Endothelial cell (in vitro differentiated cells): Measurements from ENCODE around the gene FBF1. TPM values are rescaled to one million over a fixed set of nuclear protein-coding genes. Genes with fewer than 3 reads are reported as not detected.

Experiments used
- DNase-seq: peaks from one replicate; pipeline ENCODE4 v3.0.0; 2021; ENCODE audit warnings: low spot score
- H3K27ac Mint-ChIP-seq: one replicate; pipeline ENCODE4 v1.8.0; 2021; ENCODE audit warnings: mixed read lengths, inconsistent platforms; ENCODE audit not compliant: unreplicated experiment
- H3K27me3 Mint-ChIP-seq: one replicate; pipeline ENCODE4 v1.8.0; 2021; ENCODE audit warnings: mild to moderate bottlenecking, moderate library complexity, mixed read lengths, inconsistent platforms; ENCODE audit not compliant: unreplicated experiment
- H3K36me3 Mint-ChIP-seq: one replicate; pipeline ENCODE4 v1.8.0; 2021; ENCODE audit warnings: mild to moderate bottlenecking, low read depth, mixed read lengths, inconsistent platforms; ENCODE audit not compliant: unreplicated experiment
- H3K4me1 Mint-ChIP-seq: one replicate; pipeline ENCODE4 v1.8.0; 2021; ENCODE audit warnings: mild to moderate bottlenecking, mixed read lengths, inconsistent platforms; ENCODE audit not compliant: unreplicated experiment
- H3K4me3 Mint-ChIP-seq: one replicate; pipeline ENCODE4 v1.8.0; 2021; ENCODE audit warnings: mild to moderate bottlenecking, mixed read lengths, inconsistent platforms; ENCODE audit not compliant: unreplicated experiment
- H3K9me3 Mint-ChIP-seq: one replicate; pipeline ENCODE4 v1.8.0; 2021; ENCODE audit warnings: mixed read lengths, inconsistent platforms; ENCODE audit not compliant: unreplicated experiment
- total RNA-seq: library from RNA; stranded (reverse); fragmentation: NEBNext Ultra II Directional; extraction: Animal tissue kit (Norgen Biotek cat#: 25700); gene quantifications from one replicate; pipeline ENCODE4 v1.2.1, GENCODE V29; 2021; ENCODE audit not compliant: unreplicated experiment
- TF ChIP-seq, protein P1 (sequence below): fragments of 200-600 bp; sonication (generic); IDR thresholded peaks from one replicate; pipeline ENCODE4 v1.5.0; 2021; ENCODE audit warnings: antibody characterized with exemption; ENCODE audit not compliant: unreplicated experiment

Gene FBF1
- total RNA-seq, 1 donor from 2014 or later, result 7.8 TPM

DNA sequence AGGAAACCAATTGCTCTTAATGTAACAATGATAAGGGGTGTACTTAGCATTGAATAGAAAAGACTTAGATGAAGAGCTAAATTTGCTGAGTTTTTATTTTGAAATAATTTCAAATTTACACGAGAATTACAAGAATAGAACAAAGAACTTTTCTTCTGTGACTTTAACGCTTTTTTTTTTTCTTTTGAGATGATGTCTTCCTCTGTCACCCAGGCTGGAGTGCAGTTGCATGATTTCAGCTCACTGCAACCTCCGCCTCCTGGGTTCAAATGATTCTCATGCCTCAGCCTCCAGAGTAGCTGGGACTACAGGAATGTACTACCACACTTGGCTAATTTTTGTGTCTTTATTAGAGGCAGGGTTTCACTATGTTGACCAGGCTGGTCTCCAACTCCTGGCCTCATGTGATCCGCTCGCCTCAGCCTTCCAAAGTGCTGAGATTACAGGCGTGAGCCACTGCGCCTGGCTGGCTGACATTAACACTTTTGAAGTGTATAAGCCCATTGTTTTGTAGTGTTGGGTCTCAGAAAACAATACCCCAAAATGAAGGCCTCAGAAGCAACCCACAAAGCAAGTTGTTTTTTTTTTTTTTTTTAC is 40.3 kb upstream of the FBF1 start:
- peak overlapping the region; percentile 67 for H3K4me3 Mint-ChIP-seq
- no peaks in the 10 kb centered on the region for H3K9me3 Mint-ChIP-seq
- H3K36me3 Mint-ChIP-seq, result no peaks in the 10 kb centered on the region
- no peak for DNase-seq
- peak overlapping the region; percentile 72 for H3K27ac Mint-ChIP-seq
- TF ChIP-seq, protein P1, sequence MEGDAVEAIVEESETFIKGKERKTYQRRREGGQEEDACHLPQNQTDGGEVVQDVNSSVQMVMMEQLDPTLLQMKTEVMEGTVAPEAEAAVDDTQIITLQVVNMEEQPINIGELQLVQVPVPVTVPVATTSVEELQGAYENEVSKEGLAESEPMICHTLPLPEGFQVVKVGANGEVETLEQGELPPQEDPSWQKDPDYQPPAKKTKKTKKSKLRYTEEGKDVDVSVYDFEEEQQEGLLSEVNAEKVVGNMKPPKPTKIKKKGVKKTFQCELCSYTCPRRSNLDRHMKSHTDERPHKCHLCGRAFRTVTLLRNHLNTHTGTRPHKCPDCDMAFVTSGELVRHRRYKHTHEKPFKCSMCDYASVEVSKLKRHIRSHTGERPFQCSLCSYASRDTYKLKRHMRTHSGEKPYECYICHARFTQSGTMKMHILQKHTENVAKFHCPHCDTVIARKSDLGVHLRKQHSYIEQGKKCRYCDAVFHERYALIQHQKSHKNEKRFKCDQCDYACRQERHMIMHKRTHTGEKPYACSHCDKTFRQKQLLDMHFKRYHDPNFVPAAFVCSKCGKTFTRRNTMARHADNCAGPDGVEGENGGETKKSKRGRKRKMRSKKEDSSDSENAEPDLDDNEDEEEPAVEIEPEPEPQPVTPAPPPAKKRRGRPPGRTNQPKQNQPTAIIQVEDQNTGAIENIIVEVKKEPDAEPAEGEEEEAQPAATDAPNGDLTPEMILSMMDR, result no peak
- H3K4me1 Mint-ChIP-seq, result peaks cover 24% of the 10 kb centered on the region
- H3K27me3 Mint-ChIP-seq, result peaks cover 1% of the 10 kb centered on the region

DNA sequence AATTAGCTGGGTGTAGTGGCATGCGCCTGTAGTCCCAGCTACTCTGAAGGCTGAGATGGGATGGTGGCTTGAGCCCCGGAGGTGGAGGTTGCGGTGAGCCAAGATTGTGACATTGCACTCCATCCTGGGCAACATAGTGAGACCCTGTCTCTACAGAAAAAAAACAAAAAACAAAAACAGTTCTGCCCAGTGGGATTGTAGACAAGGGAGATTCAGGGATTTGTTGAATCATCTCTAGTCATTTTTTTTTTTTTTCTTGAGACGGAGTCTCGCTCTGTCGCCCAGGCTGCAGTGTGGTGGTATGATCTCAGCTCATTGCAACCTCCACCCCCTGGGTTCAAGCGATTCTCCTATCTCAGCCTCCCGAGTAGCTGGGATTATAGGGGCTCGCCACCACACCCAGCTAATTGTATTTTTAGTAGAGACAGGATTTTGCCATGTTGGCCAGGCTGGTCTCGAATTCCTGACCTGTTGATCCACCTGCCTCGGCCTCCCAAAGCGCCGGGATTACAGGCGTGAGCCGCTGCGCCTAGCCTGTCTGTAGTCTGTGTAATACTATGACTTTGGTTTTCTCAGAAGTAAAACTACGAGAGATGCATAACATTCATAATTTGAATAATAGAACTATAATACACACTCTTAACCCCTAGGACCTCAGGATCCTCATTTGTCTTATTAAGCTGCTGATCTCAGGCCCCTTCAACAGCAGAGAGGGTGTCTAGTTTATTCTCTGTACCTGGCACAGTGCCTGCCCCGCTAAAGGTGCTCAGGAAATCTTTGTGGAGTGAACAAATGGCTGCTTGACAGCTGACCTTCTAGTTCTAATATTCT is 39.6 kb upstream of the FBF1 start:
- peaks cover 1% of the 10 kb centered on the region for H3K27me3 Mint-ChIP-seq
- no peaks in the 10 kb centered on the region for H3K9me3 Mint-ChIP-seq
- peak overlapping the region; percentile 98 for H3K4me3 Mint-ChIP-seq
- peak overlapping the region; percentile 100 for H3K27ac Mint-ChIP-seq
- no peaks in the 10 kb centered on the region for H3K36me3 Mint-ChIP-seq
- TF ChIP-seq, protein P1, result no peak
- DNase-seq, result no peak
- H3K4me1 Mint-ChIP-seq, result peaks cover 26% of the 10 kb centered on the region

DNA sequence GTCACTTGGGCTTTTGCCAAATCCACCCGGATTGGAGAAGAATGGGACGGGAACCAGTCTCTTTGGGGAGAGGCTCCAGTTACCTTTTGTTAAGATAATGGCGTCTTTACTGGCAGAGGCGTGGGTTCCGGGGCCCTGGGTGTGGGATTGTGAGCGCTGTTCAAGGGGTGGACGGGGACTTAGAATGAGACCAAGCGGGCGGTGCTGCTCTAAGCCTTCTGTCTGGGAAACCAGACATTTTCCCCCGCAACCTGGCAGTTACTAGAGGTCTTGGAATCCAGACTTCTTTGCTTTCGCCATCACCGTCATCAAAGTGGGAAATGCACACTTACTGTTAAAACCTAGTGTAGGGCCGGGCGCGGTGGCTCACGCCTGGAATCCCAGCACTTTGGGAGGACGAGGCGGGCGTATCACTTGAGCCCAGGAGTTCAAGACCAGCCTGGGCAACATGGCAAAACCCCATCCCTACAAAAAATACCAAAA is 38.9 kb upstream of the FBF1 start:
- DNase-seq, result no peak

DNA sequence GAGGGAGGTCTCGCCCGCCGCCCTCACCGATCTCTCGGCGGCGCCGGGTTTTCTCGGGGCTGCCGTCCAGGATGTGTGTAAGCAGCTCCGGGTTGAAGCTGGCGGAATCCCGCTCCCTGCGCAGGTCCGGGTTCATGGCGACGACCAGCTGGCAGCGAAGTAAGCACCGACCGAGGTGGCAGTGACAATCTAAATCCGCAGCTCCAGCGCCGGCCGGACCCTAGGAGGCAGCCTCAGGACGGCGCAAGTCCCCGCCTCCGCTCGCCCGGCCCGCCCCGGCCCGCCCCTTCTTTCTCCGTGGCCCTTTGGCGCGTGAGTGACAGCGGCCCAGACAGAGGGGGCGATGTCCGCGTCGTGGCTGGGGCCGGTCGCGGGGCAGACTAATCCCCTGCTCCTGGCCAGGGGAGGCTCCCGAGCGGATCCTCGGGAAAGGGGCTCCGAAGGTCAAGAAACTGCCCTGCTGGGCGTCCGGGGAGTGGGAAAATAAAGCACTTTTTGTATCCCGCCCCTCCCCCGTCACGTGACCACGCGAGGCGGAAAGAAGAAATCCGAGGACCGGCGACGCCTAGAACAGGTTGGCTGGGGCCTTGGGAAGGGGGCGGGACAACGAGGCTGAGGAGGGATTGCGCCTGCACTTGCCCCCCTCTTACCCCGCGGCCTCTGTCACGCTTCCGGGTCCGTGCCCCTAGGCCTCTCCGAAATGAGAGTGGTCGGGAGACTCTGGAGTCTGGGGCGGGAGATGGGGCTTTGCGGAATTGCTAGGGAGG is 38.3 kb upstream of the FBF1 start, which contains the start of the genes ACOX1 and TEN1:
Gene ACOX1, minus strand, starts transcription at position 229 of the 767 bp plus-strand sequence. Its CDS starts 93 bp downstream, at position 136.
Gene TEN1, plus strand, starts transcription at position 303 of the 767 bp plus-strand sequence. CDS start 6,953 bp downstream, outside the sequence.
- no peaks in the 10 kb centered on the region for H3K9me3 Mint-ChIP-seq

More for the DNA sequence above, 38.9 kb upstream of the FBF1 start:
- Mint-ChIP-seq H3K4me1 (peaks cover 26% of the 10 kb centered on the region), H3K36me3 (no peaks in the 10 kb centered on the region), H3K4me3 (peak overlapping the region; percentile 98), H3K27ac (peak overlapping the region; percentile 100), H3K27me3 (peaks cover 1% of the 10 kb centered on the region), H3K9me3 (no peaks in the 10 kb centered on the region)
- TF ChIP-seq, protein P1, result no peak

More for the DNA sequence above, 38.3 kb upstream of the FBF1 start, which contains the start of the genes ACOX1 and TEN1:
- TF ChIP-seq, protein P1, result peak; percentile 16
- peaks cover 26% of the 10 kb centered on the region for H3K4me1 Mint-ChIP-seq
- no peaks in the 10 kb centered on the region for H3K36me3 Mint-ChIP-seq
- peak within 1 kb of the TSS; percentile 98 for H3K4me3 Mint-ChIP-seq
- H3K27me3 Mint-ChIP-seq, result peaks cover 1% of the 10 kb centered on the region
- DNase-seq, result peak; percentile 93
- peak within 1 kb of the TSS; percentile 100 for H3K27ac Mint-ChIP-seq
